Activated naive CD8-positive, alpha-beta T cell treated with anti-CD3 and anti-CD28 coated beads for 36 hours (primary cell): Measurements from ENCODE around the gene GRIN1. TPM values are rescaled to one million over a fixed set of nuclear protein-coding genes. Genes with fewer than 3 reads are reported as not detected.

Experiments used
- DNase-seq: peaks from one replicate; pipeline ENCODE4 v3.0.0; 2021
- H3K27ac Mint-ChIP-seq: one replicate; pipeline ENCODE4 v1.8.0; 2022; ENCODE audit warnings: mild to moderate bottlenecking, moderate library complexity, mixed read lengths
- H3K27me3 Mint-ChIP-seq: one replicate; pipeline ENCODE4 v1.8.0; 2022; ENCODE audit warnings: mild to moderate bottlenecking, mixed read lengths
- H3K36me3 Mint-ChIP-seq: one replicate; pipeline ENCODE4 v1.8.0; 2021; ENCODE audit warnings: mild to moderate bottlenecking, mixed read lengths
- H3K4me1 Mint-ChIP-seq: one replicate; pipeline ENCODE4 v1.8.0; 2021; ENCODE audit warnings: mixed read lengths
- H3K4me3 Mint-ChIP-seq: one replicate; pipeline ENCODE4 v1.8.0; 2022; ENCODE audit warnings: mild to moderate bottlenecking, moderate library complexity, mixed read lengths
- H3K9me3 Mint-ChIP-seq: one replicate; pipeline ENCODE4 v1.8.0; 2022; ENCODE audit warnings: mixed read lengths
- total RNA-seq, 2 experiments: library from RNA; stranded (reverse); gene quantifications; one replicate each; pipeline ENCODE4 v1.2.3, GENCODE V29; 2021

GRIN1 gene
- total RNA-seq, 2 experiments from 2014 or later: not detected

DNA sequence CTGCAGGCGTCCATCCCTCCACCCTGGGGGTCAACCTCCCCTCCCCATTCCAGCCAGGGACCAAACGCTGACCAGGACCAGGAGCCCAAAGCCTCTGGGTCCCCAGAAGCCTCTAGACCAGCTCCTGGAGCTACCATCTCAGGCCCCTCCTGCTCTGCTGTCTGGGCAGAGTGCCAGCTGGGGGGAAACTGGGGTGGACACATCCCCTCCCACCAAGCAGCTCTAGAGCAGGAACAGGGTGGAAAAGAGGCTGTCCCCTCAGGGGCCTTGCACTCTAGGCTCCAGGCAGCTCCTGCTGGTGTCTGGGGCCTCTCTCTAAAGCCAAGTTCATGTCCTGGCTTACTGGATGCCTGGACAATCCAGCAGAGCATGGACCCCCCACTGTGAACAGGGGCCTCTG lies 53.9 kb downstream of the GRIN1 start:
- DNase-seq: no peak
- H3K27ac Mint-ChIP-seq: no peak overlapping the region
- peaks cover 11% of the 10 kb centered on the region for H3K4me1 Mint-ChIP-seq
- H3K27me3 Mint-ChIP-seq: no peaks in the 10 kb centered on the region
- H3K9me3 Mint-ChIP-seq: no peaks in the 10 kb centered on the region
- no peak overlapping the region for H3K4me3 Mint-ChIP-seq
- peaks cover 4% of the 10 kb centered on the region for H3K36me3 Mint-ChIP-seq

DNA sequence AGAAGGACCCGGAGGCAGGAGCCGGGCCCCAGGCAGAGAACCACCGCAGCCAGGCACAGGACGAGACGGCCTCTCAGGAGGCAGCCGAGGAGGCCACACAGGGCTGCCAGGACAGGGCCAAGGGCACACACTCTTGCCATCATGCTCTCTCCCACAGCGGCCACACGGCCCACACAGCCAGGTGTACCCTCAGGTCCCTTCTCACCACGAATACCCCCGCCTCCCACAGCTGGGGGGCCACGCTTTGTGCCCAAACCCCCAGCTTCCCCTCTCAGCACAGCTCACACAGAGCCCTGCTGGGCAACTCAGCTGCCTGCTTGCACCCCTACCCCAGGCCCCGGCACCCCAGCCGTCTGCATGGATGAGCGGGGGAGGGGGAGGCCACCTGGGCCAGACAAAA lies 54.8 kb downstream of the GRIN1 start:
- Mint-ChIP-seq H3K9me3 (no peaks in the 10 kb centered on the region), H3K36me3 (peaks cover 4% of the 10 kb centered on the region), H3K4me1 (peaks cover 11% of the 10 kb centered on the region), H3K27me3 (no peaks in the 10 kb centered on the region), H3K4me3 (no peak overlapping the region), H3K27ac (no peak overlapping the region)
- DNase-seq: no peak

DNA sequence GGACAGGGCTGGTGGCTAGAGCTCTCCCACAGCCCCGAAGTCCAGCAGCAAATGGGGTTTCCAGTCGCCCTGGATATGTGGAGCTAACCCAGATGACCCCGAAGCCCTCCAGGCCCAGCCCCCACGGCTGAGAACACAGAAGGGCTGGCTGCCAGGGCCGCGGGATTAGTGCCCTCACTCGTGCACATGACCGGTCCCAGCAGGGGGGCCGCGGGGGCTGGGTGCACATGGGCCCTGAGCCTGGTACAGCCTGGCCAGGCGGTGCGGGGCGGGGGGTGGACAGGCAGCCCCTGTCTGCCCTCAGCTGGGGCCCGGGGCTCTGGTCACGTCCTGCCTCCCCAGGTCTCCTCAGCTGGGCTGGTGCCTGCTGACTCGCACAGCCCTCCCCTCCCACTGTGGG lies 55.4 kb downstream of the GRIN1 start:
- Mint-ChIP-seq H3K36me3 (peaks cover 2% of the 10 kb centered on the region), H3K27ac (no peak overlapping the region), H3K4me3 (no peak overlapping the region), H3K9me3 (no peaks in the 10 kb centered on the region), H3K27me3 (no peaks in the 10 kb centered on the region), H3K4me1 (peaks cover 10% of the 10 kb centered on the region)
- no peak for DNase-seq

DNA sequence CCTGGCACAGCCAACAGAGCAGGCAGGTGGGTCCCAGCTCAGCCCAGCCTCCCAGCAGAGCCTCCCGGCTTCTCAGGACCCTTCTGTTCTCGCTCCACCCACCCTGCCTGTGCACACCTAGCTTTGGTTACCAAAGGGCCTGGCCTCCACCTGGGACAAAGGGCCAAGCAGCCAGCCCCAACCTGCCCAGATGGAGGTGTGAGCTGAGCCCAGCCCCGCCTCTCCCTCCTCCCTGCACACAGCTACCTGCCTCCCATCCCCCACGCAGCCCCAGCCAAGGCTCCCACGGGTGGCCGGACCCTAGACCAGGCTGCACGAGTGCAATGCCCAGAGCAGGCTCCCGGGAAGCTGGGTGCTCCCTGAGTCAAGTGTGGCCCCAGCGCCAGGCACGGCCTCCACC lies 56.0 kb downstream of the GRIN1 start:
- no peak for DNase-seq
- H3K4me3 Mint-ChIP-seq: no peak overlapping the region
- no peaks in the 10 kb centered on the region for H3K36me3 Mint-ChIP-seq
- H3K9me3 Mint-ChIP-seq: no peaks in the 10 kb centered on the region
- H3K27ac Mint-ChIP-seq: no peak overlapping the region
- no peaks in the 10 kb centered on the region for H3K27me3 Mint-ChIP-seq
- peaks cover 9% of the 10 kb centered on the region for H3K4me1 Mint-ChIP-seq

DNA sequence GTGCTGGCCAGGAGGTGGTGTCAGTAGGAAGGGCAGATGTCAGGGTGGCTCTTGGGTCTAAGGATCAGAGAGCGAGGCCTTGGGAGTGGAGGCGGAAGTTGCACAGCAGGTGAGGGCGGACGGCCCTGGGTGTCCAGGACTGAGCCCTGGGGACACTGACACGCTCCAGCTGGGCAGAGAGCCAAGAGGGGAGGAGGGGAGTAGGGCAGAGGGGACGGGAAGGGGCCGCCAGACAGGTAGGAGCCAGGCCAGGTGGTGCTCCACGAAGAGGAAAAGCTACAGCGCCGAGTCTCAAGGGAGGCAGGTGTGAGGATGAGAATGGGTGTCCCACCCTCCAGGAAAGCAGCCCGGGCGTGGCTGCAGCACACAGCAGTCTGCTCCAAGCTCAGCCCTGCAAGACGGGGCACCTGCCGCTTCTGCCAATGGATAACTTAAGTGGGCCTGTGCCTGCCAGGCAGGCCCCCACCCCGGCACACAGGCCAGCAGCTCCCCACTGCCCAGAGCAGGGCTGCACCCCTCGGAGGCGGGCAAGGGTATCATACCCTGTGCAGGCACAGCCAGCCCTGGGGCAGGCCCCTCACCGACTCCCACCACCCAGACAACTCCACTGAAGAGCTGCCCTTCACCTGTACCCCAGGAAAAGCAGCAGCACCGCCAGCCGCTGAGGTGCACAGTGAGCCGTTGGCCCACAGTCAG lies 56.7 kb downstream of the GRIN1 start:
- Mint-ChIP-seq H3K27ac (peak overlapping the region; percentile 39), H3K4me1 (peaks cover 9% of the 10 kb centered on the region), H3K27me3 (no peaks in the 10 kb centered on the region)

DNA sequence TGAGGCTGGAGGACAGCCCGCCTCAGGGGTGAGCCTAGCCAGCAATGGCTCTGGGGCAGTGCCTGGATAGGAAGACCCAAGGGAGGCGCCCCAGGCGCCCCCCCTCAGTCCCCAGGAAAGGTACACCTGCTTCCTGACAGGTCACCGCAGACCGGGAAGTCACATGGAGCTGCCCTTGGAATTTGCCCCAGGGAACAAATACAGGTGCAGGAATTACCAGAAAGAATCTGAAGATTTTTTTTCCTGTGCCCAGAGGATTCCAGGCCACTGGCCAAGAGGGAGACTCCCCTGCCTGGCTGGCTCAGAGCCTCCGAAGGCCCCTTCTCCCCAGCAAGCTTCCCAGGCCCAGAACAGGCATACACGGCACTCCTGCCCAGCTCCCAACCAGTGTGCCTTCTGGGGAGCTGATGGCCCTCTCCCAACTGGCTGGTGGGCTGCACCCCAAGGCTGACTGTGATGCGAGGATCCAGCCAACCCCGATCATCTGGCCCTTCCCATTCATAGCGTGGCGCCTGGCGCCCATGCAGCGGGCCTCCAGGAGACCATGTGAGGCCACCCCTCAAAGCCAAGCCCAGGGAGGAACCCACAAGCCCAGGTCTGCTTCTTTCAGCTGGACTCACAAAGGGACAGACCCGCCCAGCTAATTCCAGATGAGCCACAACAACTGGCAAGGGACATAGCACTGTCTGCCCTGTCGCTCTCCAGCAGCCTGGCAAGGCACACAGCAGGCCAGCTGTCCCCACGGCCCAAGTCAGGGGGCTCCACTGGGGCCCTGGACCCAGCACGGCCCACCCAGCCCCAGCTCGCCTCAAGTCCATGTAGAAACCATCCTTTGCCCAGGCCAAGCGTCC lies 59.3 kb downstream of the GRIN1 start:
- no peak for DNase-seq
- Mint-ChIP-seq H3K27me3 (no peaks in the 10 kb centered on the region), H3K9me3 (no peaks in the 10 kb centered on the region), H3K4me1 (peaks cover 20% of the 10 kb centered on the region), H3K4me3 (no peak overlapping the region), H3K27ac (no peak overlapping the region), H3K36me3 (no peaks in the 10 kb centered on the region)

More for the DNA sequence above, 56.7 kb downstream of the GRIN1 start:
- Mint-ChIP-seq H3K9me3 (no peaks in the 10 kb centered on the region), H3K4me3 (no peak overlapping the region), H3K36me3 (no peaks in the 10 kb centered on the region)
- no peak for DNase-seq

DNA sequence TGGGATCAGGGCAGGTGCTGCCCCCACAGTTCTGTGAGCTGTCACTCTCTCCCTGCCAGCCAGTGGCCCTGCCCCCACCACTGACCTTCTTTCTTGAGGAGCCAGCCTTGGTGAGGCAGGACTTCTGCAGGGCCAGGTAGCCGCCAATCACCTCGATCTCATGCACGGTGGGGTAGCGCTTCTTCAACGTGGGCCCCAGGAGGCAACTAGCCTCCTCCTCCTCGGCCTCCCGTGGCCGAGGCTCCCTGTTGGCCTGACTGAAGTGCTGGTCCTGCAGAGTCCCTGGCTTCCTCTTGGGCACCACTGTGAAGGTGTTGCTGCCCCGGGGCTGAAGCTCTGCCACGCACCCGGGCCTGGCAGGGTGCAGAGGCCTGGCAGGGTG lies 59.9 kb downstream of the GRIN1 start:
- Mint-ChIP-seq H3K27ac (no peak overlapping the region), H3K27me3 (no peaks in the 10 kb centered on the region), H3K9me3 (no peaks in the 10 kb centered on the region), H3K36me3 (no peaks in the 10 kb centered on the region), H3K4me1 (peaks cover 22% of the 10 kb centered on the region), H3K4me3 (no peak overlapping the region)
- no peak for DNase-seq

DNA sequence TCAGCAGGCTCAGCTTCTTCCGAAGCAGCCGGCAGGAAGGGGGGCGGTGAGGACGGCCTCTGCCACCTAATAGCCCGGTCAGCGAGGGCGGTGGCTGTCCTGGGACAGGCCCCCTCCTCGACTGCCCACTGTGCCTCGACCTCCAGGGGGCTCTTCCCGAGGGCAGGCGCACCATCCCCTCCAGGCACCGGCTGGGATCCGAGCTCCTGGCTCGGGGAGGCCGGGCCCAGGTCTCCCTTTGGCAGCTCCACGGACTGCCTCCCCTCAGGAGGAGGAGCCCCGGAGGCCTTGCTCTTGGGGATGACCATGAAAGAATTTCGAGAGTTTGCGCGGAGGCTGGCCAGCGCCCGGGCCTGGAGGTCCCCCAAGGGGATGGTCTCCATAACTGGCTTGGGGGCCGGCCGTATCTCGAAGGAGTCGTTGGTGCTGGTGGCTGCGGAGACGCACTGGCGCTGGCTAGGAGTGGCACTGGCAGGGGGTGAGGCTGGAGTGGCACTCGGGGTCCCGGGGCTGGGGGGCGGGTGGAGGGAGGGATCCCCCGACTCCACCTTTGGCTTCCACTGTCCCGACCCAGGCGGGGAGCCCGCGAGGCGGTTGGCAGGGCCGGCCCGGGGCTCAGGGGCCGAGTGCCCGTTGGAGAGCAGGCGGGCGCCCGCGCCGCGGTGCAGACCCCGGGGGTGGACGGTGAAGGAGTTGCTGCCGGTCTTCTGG lies 60.6 kb downstream of the GRIN1 start:
- Mint-ChIP-seq H3K9me3 (no peaks in the 10 kb centered on the region), H3K36me3 (no peaks in the 10 kb centered on the region), H3K27me3 (no peaks in the 10 kb centered on the region), H3K4me3 (peak overlapping the region; percentile 75), H3K27ac (peak overlapping the region; percentile 25), H3K4me1 (peaks cover 29% of the 10 kb centered on the region)
- no peak for DNase-seq

DNA sequence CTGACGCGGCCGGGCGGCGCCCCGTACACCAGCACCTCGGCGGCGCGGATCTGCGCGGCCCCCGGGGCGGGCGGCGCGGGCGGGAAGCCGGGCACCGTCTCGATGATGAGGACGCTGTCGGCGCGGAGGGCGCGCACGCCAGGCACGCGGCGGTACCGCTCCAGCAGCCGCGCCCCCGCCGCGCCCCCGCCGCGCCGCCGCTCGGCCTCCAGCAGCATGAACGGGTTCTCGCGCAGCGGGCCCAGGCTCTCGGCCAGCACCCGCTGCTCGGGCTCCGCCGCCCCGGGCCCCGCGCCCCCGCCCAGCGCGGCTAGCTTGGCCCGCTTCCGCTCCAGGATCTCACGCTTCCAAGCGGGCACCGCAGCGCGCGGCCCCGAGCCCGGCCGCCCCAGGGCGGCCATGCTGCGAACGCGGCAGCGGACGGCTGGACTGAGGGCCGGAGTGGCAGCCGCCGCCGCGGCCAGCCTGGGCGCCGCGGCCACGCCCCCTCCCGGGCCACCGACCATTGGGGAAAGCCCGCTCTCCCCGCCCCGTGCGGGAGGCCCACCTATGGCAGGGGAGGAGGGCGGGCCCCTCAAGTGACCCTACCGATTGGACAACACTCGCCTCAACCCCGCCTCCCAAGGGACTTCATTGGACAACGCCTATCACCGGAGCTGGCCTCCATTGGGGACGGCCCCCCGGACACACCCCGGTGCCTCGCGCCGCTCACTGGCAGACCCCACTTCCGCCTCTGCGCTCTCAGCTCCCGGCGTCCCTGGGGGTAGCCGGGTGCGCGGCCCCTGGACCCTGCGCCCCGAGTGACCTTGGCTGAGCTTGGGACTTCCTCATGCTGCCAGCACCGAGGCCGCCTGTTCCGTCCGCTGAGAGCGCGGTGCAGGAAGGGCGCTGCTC lies 61.6 kb downstream of the GRIN1 start, which contains the start of gene TPRN:
TPRN (minus strand) TSS at position 431 of the 894 bp plus-strand sequence; CDS start at position 401, 30 bp downstream.
- peak; percentile 99 for DNase-seq
- Mint-ChIP-seq H3K9me3 (no peaks in the 10 kb centered on the region), H3K27me3 (no peaks in the 10 kb centered on the region), H3K4me3 (peak within 1 kb of the TSS; percentile 78), H3K4me1 (peaks cover 32% of the 10 kb centered on the region), H3K36me3 (no peaks in the 10 kb centered on the region), H3K27ac (peak within 1 kb of the TSS; percentile 76)

DNA sequence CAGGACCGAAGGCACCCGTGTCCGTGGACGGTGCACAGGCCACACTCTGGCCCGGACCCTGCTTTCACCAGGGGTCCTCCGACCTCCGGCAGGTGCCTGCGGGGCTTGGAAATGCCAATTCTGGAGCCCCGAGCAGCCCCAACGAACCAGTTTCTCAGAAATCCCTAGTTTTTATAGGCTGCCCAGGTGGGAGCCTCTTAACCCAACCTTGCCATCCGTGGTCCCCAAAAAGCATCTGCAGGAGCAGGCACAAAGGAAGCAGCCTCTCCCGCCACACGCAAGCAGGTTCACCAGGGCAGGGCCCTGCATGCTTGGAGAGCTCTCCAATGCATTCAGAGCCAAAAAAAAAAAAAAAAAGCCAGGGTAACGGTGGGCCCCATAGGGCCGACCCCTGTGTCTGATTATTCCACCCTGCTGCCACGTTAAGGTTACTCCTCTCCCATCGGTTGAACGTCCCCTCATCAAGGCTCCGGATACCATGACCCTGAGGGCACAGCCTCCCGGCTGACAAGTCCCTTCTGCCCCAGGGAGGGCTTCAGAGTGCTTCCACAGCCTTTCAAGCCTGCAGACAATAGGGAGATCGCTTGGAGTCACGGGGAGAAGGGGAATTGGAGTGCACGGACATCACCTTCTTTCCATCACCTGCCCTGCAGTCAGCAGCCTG lies 62.4 kb downstream of the GRIN1 start:
- Mint-ChIP-seq H3K4me1 (peaks cover 34% of the 10 kb centered on the region), H3K27me3 (no peaks in the 10 kb centered on the region), H3K9me3 (no peaks in the 10 kb centered on the region), H3K36me3 (peaks cover 5% of the 10 kb centered on the region), H3K4me3 (peak overlapping the region; percentile 78), H3K27ac (peak overlapping the region; percentile 76)
- DNase-seq: no peak

DNA sequence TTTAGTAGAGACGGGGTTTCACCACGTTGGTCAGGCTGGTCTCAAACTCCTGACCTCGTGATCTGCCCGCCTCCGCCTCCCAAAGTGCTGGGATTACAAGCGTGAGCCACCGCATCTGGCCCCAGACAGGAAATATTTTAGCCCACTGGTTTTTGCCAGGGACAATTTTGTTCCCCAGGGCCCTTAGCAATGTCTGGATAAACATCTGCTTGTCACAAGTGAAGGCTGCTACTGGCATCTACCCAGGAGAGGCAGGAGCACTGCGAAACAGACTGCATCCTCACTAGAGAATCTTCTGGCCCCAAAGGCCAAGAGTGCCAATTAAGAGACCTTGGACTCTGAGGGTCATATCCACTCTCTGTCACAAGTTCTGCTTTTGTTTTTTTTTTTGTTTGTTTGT lies 64.0 kb downstream of the GRIN1 start:
- no peaks in the 10 kb centered on the region for H3K27me3 Mint-ChIP-seq
- no peak overlapping the region for H3K27ac Mint-ChIP-seq
- no peak overlapping the region for H3K4me3 Mint-ChIP-seq
- peaks cover 43% of the 10 kb centered on the region for H3K4me1 Mint-ChIP-seq
- no peak for DNase-seq
- H3K9me3 Mint-ChIP-seq: no peaks in the 10 kb centered on the region
- H3K36me3 Mint-ChIP-seq: peaks cover 11% of the 10 kb centered on the region

DNA sequence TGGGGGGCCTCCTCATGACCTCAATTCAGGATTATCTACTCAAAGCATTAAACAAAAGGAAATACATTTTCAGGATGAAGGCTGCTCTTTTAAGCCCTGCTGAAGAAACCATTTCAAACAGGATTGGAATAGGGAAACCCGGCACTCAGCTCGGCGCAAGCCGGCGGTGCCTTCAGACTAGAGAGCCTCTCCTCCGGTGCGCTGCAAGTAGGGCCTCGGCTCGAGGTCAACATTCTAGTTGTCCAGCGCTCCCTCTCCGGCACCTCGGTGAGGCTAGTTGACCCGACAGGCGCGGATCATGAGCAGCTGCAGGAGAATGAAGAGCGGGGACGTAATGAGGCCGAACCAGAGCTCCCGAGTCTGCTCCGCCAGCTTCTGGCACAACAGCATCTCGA lies 65.8 kb downstream of the GRIN1 start:
- Mint-ChIP-seq H3K9me3 (no peaks in the 10 kb centered on the region), H3K4me3 (peak overlapping the region; percentile 95), H3K27ac (peak overlapping the region; percentile 93), H3K27me3 (no peaks in the 10 kb centered on the region), H3K36me3 (peaks cover 18% of the 10 kb centered on the region), H3K4me1 (peaks cover 45% of the 10 kb centered on the region)
- no peak for DNase-seq

DNA sequence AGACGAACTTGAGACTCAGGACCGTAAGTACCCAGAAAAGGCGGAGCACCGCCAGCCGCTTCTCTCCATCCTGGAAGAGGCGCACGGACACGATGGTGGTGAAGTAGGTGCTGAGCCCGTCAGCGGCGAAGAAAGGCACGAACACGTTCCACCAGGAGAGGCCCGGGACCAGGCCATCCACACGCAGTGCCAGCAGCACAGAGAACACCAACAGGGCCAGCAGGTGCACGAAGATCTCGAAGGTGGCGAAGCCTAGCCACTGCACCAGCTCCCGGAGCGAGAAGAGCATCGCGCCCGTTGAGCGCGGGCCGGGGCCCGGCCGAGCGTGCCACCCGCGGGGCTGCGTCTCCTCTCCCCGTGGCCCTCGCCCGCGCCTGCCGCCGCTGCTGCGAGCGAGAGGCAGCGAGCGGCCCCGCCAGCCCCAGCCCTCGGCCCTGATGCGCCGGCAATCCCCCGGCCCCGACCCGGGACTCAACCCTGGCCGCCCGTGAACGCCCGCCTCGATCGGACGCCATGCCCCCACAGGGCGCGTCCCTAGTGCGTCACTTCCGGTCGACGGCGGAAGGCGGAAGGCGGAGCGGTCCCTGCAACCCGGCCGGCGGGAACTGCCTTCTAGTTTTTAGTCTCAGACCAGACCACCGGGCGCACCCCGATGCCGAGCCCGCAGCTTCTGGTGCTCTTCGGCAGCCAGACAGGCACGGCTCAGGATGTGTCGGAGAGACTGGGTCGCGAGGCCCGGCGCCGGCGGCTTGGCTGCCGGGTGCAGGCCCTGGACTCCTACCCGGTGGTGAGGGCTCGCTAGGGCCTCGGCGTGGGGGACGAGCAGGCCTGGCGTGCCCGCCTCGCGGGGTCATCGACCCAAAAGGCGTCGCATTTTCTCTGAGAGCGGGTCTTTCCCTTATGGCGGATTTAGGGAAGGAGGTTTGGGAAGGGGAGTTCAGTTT lies 66.4 kb downstream of the GRIN1 start, which contains the start of the genes NDOR1 and TMEM203:
NDOR1 (plus strand) TSS at position 575 of the 944 bp plus-strand sequence; CDS start at position 653, 78 bp downstream.
TMEM203 (minus strand) TSS at position 523 of the 944 bp plus-strand sequence; CDS start at position 289, 234 bp downstream.
- Mint-ChIP-seq H3K9me3 (no peaks in the 10 kb centered on the region), H3K36me3 (peaks cover 22% of the 10 kb centered on the region), H3K27ac (peak within 1 kb of the TSS; percentile 93), H3K27me3 (no peaks in the 10 kb centered on the region), H3K4me3 (peak within 1 kb of the TSS; percentile 95), H3K4me1 (peaks cover 45% of the 10 kb centered on the region)
- DNase-seq: peak; percentile 96
